HepG2 (cell line): Measurements from ENCODE around the gene VCPKMT. TPM values are rescaled to one million over a fixed set of nuclear protein-coding genes. Genes with fewer than 3 reads are reported as not detected.

ENCODE experiments used
- MAFG ChIP-seq: sonication (generic); formaldehyde crosslinking; IDR thresholded peaks from 2 replicates; pipeline ENCODE4 v1.5.1; 2020; ENCODE audit warnings: mild to moderate bottlenecking, missing genetic modification reagents
- NFIB ChIP-seq: sonication (generic); formaldehyde crosslinking; IDR thresholded peaks from 2 replicates; pipeline ENCODE4 v1.9.0; 2021; ENCODE audit warnings: missing genetic modification reagents, mild to moderate bottlenecking, borderline replicate concordance
- PAWR ChIP-seq: sonication (generic); formaldehyde crosslinking; IDR thresholded peaks from 2 replicates; pipeline ENCODE4 v1.4.0; 2020; ENCODE audit warnings: missing genetic modification reagents, mild to moderate bottlenecking, borderline replicate concordance
- PITX1 ChIP-seq: sonication (generic); formaldehyde crosslinking; IDR thresholded peaks from 2 replicates; pipeline ENCODE4 v1.5.1; 2020; ENCODE audit warnings: mild to moderate bottlenecking, missing genetic modification reagents
- PTBP1 ChIP-seq: fragments of 200-400 bp; formaldehyde crosslinking; IDR thresholded peaks from 2 replicates; pipeline ENCODE4 v1.6.1; 2018; ENCODE audit warnings: low read length, low read depth; ENCODE audit not compliant: poor library complexity, severe bottlenecking
- SP5 ChIP-seq: IDR thresholded peaks from 2 replicates; pipeline ENCODE4 v1.6.1; 2016; ENCODE audit warnings: low read depth, borderline replicate concordance
- U2AF1 ChIP-seq: fragments of 200-400 bp; formaldehyde crosslinking; optimal IDR thresholded peaks from 2 replicates; pipeline ENCODE3; 2017; ENCODE audit warnings: mild to moderate bottlenecking, low read depth, low read length
- ZNF326 ChIP-seq: sonication (generic); formaldehyde crosslinking; IDR thresholded peaks from 2 replicates; pipeline ENCODE4 v1.4.0; 2020; ENCODE audit warnings: missing genetic modification reagents, borderline replicate concordance
- ZNF589 ChIP-seq: sonication (generic); formaldehyde crosslinking; conservative IDR thresholded peaks from 2 replicates; pipeline ENCODE4 v1.8.0; 2022; ENCODE audit warnings: mild to moderate bottlenecking, moderate library complexity, missing genetic modification reagents
- polyA plus RNA-seq, 8 experiments: library from polyadenylated mRNA; depleted of rRNA in 3 of 8; stranded (reverse) in 7 of 8; unstranded in 1 of 8; fragments of >200 nt; fragmentation: Illumina TruSeq in 4 of 8; extraction: Trizol in 4 of 8; gene quantifications; 2 replicates each; pipeline versions ENCODE4 v1.2.1 to v1.2.3, GENCODE V29; 2011 to 2016; ENCODE audit warnings: low read depth in 4 of 8, missing spikeins in 1 of 8, mixed read lengths in 1 of 8; ENCODE audit not compliant: insufficient read depth in 1 of 8
- total RNA-seq, 5 experiments: library from RNA; depleted of rRNA; stranded (reverse); fragments of >200 nt; fragmentation: Illumina TruSeq; extraction: Trizol; gene quantifications; 2 replicates each; pipeline ENCODE4 v1.2.3, GENCODE V29; 2016; ENCODE audit warnings: low read depth in 1 of 5
- TF ChIP-seq, protein P1 (sequence below): sonication (generic); formaldehyde crosslinking; IDR thresholded peaks from 2 replicates; pipeline ENCODE4 v1.4.0; 2020; ENCODE audit warnings: missing genetic modification reagents
- TF ChIP-seq, protein P2 (sequence below): IDR thresholded peaks from 2 replicates; pipeline ENCODE4 v1.6.1; 2016; ENCODE audit warnings: low read depth
- TF ChIP-seq, protein P3 (sequence below): sonication (generic); formaldehyde crosslinking; IDR thresholded peaks from 2 replicates; pipeline ENCODE4 v1.4.0; 2020; ENCODE audit warnings: missing genetic modification reagents
- TF ChIP-seq, protein P4 (sequence below): sonication (generic); formaldehyde crosslinking; IDR thresholded peaks from 2 replicates; pipeline ENCODE4 v1.4.0; 2020; ENCODE audit warnings: mild to moderate bottlenecking, missing genetic modification reagents, borderline replicate concordance
- TF ChIP-seq, protein P5 (sequence below): sonication (generic); formaldehyde crosslinking; IDR thresholded peaks from 2 replicates; pipeline ENCODE4 v1.8.0; 2022; ENCODE audit warnings: missing genetic modification reagents, mild to moderate bottlenecking, inconsistent platforms, borderline replicate concordance
- TF ChIP-seq, protein P6 (sequence below): sonication (generic); formaldehyde crosslinking; IDR thresholded peaks from 2 replicates; pipeline ENCODE4 v1.5.0; 2020; ENCODE audit warnings: mild to moderate bottlenecking, missing genetic modification reagents

VCPKMT gene
- total and polyA plus RNA-seq, 2 of the 13 experiments (the other 11 are each of a cell fraction or from before 2014, with no cell fraction given): 3.9 to 5.4 TPM

DNA sequence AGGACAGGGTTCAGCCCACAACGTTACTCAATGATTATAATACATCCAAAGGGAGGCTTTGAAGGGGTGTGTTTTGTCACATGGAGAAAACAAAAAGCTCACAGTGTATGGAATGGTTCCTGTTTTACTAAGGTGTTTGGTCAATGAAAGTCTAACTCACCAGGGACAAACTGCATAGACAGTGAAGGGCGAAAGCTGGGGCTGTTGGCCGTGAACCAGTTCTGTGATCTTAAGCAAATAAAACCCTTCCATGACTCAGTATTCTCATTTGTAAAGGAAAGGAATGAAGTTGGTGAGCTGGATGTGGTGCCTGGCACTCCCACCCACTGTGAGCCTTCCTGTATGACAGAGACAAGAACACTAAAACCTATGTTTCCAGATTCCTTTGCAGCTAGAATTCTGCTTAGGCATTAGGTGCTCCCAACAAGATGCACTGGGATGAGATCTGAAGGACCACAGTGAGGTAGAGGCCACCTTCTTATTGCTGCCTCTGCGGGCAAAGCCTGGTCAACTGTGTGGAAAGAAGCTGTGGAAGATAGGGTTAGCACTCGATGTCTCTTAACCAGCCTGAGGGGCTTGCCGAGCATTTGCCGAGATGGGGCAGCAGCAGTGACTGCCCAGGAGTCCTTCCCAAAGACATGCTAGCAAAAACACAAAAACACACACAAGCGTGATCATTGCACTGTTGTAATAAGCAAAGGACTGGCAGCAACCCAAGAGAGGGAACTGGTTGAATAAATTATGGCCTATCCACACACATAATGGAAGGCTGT is 48.5 kb downstream of the VCPKMT start (continued):
- TF ChIP-seq, protein P1, sequence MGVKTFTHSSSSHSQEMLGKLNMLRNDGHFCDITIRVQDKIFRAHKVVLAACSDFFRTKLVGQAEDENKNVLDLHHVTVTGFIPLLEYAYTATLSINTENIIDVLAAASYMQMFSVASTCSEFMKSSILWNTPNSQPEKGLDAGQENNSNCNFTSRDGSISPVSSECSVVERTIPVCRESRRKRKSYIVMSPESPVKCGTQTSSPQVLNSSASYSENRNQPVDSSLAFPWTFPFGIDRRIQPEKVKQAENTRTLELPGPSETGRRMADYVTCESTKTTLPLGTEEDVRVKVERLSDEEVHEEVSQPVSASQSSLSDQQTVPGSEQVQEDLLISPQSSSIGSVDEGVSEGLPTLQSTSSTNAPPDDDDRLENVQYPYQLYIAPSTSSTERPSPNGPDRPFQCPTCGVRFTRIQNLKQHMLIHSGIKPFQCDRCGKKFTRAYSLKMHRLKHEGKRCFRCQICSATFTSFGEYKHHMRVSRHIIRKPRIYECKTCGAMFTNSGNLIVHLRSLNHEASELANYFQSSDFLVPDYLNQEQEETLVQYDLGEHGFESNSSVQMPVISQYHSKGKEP (CRISPR knock-in tag): no peak
- TF ChIP-seq, protein P2, sequence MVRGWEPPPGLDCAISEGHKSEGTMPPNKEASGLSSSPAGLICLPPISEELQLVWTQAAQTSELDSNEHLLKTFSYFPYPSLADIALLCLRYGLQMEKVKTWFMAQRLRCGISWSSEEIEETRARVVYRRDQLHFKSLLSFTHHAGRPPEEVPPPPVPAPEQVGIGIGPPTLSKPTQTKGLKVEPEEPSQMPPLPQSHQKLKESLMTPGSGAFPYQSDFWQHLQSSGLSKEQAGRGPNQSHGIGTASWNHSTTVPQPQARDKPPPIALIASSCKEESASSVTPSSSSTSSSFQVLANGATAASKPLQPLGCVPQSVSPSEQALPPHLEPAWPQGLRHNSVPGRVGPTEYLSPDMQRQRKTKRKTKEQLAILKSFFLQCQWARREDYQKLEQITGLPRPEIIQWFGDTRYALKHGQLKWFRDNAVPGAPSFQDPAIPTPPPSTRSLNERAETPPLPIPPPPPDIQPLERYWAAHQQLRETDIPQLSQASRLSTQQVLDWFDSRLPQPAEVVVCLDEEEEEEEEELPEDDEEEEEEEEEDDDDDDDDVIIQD: peak; percentile 32; the same call in 1 of the 2 replicates
- TF ChIP-seq, protein P3, sequence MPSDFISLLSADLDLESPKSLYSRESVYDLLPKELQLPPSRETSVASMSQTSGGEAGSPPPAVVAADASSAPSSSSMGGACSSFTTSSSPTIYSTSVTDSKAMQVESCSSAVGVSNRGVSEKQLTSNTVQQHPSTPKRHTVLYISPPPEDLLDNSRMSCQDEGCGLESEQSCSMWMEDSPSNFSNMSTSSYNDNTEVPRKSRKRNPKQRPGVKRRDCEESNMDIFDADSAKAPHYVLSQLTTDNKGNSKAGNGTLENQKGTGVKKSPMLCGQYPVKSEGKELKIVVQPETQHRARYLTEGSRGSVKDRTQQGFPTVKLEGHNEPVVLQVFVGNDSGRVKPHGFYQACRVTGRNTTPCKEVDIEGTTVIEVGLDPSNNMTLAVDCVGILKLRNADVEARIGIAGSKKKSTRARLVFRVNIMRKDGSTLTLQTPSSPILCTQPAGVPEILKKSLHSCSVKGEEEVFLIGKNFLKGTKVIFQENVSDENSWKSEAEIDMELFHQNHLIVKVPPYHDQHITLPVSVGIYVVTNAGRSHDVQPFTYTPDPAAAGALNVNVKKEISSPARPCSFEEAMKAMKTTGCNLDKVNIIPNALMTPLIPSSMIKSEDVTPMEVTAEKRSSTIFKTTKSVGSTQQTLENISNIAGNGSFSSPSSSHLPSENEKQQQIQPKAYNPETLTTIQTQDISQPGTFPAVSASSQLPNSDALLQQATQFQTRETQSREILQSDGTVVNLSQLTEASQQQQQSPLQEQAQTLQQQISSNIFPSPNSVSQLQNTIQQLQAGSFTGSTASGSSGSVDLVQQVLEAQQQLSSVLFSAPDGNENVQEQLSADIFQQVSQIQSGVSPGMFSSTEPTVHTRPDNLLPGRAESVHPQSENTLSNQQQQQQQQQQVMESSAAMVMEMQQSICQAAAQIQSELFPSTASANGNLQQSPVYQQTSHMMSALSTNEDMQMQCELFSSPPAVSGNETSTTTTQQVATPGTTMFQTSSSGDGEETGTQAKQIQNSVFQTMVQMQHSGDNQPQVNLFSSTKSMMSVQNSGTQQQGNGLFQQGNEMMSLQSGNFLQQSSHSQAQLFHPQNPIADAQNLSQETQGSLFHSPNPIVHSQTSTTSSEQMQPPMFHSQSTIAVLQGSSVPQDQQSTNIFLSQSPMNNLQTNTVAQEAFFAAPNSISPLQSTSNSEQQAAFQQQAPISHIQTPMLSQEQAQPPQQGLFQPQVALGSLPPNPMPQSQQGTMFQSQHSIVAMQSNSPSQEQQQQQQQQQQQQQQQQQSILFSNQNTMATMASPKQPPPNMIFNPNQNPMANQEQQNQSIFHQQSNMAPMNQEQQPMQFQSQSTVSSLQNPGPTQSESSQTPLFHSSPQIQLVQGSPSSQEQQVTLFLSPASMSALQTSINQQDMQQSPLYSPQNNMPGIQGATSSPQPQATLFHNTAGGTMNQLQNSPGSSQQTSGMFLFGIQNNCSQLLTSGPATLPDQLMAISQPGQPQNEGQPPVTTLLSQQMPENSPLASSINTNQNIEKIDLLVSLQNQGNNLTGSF (CRISPR knock-in tag): no peak
- TF ChIP-seq, protein P4, sequence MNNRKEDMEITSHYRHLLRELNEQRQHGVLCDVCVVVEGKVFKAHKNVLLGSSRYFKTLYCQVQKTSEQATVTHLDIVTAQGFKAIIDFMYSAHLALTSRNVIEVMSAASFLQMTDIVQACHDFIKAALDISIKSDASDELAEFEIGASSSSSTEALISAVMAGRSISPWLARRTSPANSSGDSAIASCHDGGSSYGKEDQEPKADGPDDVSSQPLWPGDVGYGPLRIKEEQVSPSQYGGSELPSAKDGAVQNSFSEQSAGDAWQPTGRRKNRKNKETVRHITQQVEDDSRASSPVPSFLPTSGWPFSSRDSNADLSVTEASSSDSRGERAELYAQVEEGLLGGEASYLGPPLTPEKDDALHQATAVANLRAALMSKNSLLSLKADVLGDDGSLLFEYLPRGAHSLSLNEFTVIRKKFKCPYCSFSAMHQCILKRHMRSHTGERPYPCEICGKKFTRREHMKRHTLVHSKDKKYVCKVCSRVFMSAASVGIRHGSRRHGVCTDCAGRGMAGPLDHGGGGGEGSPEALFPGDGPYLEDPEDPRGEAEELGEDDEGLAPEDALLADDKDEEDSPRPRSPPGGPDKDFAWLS (CRISPR knock-in tag): no peak
- TF ChIP-seq NFIB (CRISPR knock-in tag) (no peak), ZNF326 (CRISPR knock-in tag) (no peak), U2AF1 (no peak), MAFG (CRISPR knock-in tag) (no peak), ZNF589 (CRISPR knock-in tag) (no peak), PAWR (CRISPR knock-in tag) (no peak), SP5 (CRISPR knock-in tag) (no peak), PTBP1 (no peak), PITX1 (CRISPR knock-in tag) (0 out of 2 replicates have a peak, but pooled peaks have one; percentile 13)
- TF ChIP-seq, protein P5, sequence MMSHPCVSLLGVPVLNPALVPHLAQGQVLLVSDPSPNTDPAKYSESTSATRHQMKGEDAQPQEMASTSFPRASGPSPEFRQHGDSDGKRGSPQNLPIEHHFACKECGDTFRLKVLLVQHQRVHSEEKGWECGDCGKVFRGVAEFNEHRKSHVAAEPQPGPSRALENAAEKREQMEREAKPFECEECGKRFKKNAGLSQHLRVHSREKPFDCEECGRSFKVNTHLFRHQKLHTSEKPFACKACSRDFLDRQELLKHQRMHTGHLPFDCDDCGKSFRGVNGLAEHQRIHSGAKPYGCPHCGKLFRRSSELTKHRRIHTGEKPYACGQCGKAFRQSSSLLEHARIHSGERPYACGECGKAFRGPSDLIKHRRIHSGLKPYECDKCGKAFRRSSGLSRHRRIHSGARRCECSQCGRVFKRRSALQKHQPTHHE: no peak
- TF ChIP-seq, protein P6, sequence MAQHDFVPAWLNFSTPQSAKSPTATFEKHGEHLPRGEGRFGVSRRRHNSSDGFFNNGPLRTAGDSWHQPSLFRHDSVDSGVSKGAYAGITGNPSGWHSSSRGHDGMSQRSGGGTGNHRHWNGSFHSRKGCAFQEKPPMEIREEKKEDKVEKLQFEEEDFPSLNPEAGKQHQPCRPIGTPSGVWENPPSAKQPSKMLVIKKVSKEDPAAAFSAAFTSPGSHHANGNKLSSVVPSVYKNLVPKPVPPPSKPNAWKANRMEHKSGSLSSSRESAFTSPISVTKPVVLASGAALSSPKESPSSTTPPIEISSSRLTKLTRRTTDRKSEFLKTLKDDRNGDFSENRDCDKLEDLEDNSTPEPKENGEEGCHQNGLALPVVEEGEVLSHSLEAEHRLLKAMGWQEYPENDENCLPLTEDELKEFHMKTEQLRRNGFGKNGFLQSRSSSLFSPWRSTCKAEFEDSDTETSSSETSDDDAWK: no peak
